ENCODE measurements around the gene DNM1.

- TF ChIP-seq POLR2A (IDR thresholded peaks at IDR 0.05): no peak
- TF ChIP-seq, protein P1, sequence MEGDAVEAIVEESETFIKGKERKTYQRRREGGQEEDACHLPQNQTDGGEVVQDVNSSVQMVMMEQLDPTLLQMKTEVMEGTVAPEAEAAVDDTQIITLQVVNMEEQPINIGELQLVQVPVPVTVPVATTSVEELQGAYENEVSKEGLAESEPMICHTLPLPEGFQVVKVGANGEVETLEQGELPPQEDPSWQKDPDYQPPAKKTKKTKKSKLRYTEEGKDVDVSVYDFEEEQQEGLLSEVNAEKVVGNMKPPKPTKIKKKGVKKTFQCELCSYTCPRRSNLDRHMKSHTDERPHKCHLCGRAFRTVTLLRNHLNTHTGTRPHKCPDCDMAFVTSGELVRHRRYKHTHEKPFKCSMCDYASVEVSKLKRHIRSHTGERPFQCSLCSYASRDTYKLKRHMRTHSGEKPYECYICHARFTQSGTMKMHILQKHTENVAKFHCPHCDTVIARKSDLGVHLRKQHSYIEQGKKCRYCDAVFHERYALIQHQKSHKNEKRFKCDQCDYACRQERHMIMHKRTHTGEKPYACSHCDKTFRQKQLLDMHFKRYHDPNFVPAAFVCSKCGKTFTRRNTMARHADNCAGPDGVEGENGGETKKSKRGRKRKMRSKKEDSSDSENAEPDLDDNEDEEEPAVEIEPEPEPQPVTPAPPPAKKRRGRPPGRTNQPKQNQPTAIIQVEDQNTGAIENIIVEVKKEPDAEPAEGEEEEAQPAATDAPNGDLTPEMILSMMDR (IDR thresholded peaks at IDR 0.05): no peak
Observed at GRCh38 chr9:128297221-128297773, 94.1 kb downstream of the DNM1 start.

Data from thyroid gland (tissue), 4 donors.